Glutamatergic neuron (in vitro differentiated cells): ENCODE measurements around the gene TSGA10IP. TPM values are rescaled to one million over a fixed set of nuclear protein-coding genes. Genes with fewer than 3 reads are reported as not detected.

ENCODE experiments used
- DNase-seq: peaks from one replicate; pipeline ENCODE4 v3.0.0; 2022
- H3K27ac Mint-ChIP-seq: one replicate; pipeline ENCODE4 v1.8.0; 2020; ENCODE audit warnings: mild to moderate bottlenecking, mixed read lengths, inconsistent platforms; ENCODE audit not compliant: unreplicated experiment
- H3K27me3 Mint-ChIP-seq: one replicate; pipeline ENCODE4 v1.8.0; 2020; ENCODE audit warnings: mild to moderate bottlenecking, moderate library complexity, mixed read lengths, inconsistent platforms; ENCODE audit not compliant: unreplicated experiment
- H3K36me3 Mint-ChIP-seq: one replicate; pipeline ENCODE4 v1.8.0; 2020; ENCODE audit warnings: mild to moderate bottlenecking, mixed read lengths, inconsistent platforms; ENCODE audit not compliant: unreplicated experiment
- H3K4me1 Mint-ChIP-seq: one replicate; pipeline ENCODE4 v1.8.0; 2020; ENCODE audit warnings: mild to moderate bottlenecking, low read depth, mixed read lengths, inconsistent platforms; ENCODE audit not compliant: unreplicated experiment
- H3K4me3 Mint-ChIP-seq: one replicate; pipeline ENCODE4 v1.8.0; 2020; ENCODE audit warnings: mild to moderate bottlenecking, mixed read lengths, inconsistent platforms; ENCODE audit not compliant: unreplicated experiment
- H3K9me3 Mint-ChIP-seq: one replicate; pipeline ENCODE4 v1.8.0; 2020; ENCODE audit warnings: mild to moderate bottlenecking, moderate library complexity, mixed read lengths, inconsistent platforms; ENCODE audit not compliant: unreplicated experiment
- total RNA-seq: library from RNA; stranded (reverse); fragmentation: NEBNext Ultra II Directional; extraction: Animal tissue kit (Norgen Biotek cat#: 25700); gene quantifications from one replicate; pipeline ENCODE4 v1.2.1, GENCODE V29; 2021; ENCODE audit not compliant: unreplicated experiment
- TF ChIP-seq, protein P1 (sequence below): fragments of 200-600 bp; sonication (generic); IDR thresholded peaks from one replicate; pipeline ENCODE4 v1.5.0; 2021; ENCODE audit not compliant: partially characterized antibody, unreplicated experiment

The TSGA10IP gene
- total RNA-seq, 1 donor from 2014 or later, result not detected

DNA sequence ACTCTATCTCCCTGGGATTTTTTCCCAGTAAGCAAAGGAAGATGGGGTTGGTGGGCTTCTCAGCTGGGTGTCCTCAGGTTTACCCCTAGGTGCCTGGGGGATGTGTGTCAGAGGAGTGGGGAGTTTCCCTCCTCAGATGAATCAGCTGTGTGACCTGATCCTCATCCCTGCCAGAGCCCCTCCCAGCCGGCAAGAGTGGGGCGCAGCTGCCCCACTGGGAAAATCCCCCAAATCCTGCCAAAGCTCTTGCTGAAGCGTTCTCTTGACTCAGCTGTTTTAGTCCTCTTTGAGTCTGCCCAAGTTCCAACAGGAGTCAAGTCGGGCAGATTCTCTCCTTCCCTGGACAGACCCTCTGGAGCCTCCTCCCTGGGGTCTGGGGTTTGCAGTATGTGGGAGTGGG lies 32.4 kb upstream of the TSGA10IP start:
- Mint-ChIP-seq H3K9me3 (peaks cover 9% of the 10 kb centered on the region), H3K4me1 (peaks cover 10% of the 10 kb centered on the region), H3K36me3 (no peaks in the 10 kb centered on the region), H3K27ac (no peak overlapping the region), H3K27me3 (peaks cover 20% of the 10 kb centered on the region), H3K4me3 (no peak overlapping the region)
- TF ChIP-seq, protein P1, sequence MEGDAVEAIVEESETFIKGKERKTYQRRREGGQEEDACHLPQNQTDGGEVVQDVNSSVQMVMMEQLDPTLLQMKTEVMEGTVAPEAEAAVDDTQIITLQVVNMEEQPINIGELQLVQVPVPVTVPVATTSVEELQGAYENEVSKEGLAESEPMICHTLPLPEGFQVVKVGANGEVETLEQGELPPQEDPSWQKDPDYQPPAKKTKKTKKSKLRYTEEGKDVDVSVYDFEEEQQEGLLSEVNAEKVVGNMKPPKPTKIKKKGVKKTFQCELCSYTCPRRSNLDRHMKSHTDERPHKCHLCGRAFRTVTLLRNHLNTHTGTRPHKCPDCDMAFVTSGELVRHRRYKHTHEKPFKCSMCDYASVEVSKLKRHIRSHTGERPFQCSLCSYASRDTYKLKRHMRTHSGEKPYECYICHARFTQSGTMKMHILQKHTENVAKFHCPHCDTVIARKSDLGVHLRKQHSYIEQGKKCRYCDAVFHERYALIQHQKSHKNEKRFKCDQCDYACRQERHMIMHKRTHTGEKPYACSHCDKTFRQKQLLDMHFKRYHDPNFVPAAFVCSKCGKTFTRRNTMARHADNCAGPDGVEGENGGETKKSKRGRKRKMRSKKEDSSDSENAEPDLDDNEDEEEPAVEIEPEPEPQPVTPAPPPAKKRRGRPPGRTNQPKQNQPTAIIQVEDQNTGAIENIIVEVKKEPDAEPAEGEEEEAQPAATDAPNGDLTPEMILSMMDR, result no peak
- DNase-seq, result no peak

DNA sequence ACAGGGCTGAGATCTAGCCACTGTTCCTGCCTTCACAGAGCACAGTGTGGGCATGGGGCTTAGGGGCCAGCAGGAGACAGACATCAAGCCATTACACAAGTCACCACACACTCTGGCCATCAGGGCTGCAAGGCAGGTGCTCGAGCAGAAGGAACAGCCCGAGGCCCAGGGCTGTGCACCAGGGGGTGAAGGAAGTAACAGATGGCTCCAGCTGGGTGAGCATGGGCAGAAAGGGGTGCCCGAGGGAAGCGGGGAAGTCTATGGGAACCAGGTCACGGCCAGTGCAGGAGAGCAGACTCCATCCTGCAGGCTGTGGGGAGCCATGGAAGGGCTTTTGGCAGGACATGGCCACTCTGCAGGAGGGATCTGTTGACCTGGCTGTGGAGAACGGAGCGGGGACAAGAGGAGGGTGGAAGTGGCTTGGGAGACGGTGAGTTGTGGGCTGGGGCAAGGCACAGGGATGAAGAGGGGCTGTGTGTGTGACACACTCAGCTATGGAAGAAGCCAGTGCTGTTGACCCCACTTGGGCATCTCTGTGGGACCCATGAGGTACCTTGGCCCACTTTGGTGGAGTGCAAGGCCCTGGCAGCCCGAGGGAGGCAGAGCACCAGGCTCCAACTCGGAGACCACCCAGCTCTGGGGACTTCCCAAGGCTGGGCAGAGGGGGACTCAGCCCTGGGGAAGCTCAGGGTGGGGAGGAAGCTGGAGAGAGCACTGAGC lies 30.0 kb upstream of the TSGA10IP start:
- H3K4me3 Mint-ChIP-seq, result peak overlapping the region; percentile 77
- H3K4me1 Mint-ChIP-seq, result peaks cover 10% of the 10 kb centered on the region
- peak; percentile 51 for DNase-seq
- TF ChIP-seq, protein P1, result no peak
- H3K36me3 Mint-ChIP-seq, result no peaks in the 10 kb centered on the region
- H3K27ac Mint-ChIP-seq, result peak overlapping the region; percentile 84
- H3K27me3 Mint-ChIP-seq, result peaks cover 20% of the 10 kb centered on the region
- H3K9me3 Mint-ChIP-seq, result peaks cover 11% of the 10 kb centered on the region

DNA sequence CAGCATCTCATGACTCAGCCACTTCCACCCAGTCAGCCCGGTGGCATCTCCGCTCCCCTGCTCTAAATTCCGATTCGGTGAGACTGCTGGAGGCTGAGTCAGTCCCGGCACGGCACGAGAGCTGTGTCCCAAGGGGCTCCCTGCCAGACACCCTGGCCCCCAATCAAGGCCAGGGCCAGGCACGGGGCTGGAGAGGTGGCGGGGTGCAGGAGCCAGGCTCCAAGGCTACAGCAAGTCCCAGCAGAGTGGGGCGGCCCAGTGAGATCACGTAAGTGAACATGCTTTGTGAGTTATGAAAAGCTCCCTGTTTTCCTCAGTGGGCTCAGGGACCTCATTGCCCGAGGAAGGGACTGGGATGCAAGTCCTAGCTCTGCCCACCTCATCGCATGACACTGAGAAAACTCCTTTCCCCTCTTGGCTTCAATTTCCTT lies 29.4 kb upstream of the TSGA10IP start:
- DNase-seq, result no peak
- peaks cover 20% of the 10 kb centered on the region for H3K27me3 Mint-ChIP-seq
- H3K4me3 Mint-ChIP-seq, result no peak overlapping the region
- TF ChIP-seq, protein P1, result no peak
- H3K9me3 Mint-ChIP-seq, result peaks cover 14% of the 10 kb centered on the region
- no peaks in the 10 kb centered on the region for H3K36me3 Mint-ChIP-seq
- H3K4me1 Mint-ChIP-seq, result peaks cover 10% of the 10 kb centered on the region
- no peak overlapping the region for H3K27ac Mint-ChIP-seq

DNA sequence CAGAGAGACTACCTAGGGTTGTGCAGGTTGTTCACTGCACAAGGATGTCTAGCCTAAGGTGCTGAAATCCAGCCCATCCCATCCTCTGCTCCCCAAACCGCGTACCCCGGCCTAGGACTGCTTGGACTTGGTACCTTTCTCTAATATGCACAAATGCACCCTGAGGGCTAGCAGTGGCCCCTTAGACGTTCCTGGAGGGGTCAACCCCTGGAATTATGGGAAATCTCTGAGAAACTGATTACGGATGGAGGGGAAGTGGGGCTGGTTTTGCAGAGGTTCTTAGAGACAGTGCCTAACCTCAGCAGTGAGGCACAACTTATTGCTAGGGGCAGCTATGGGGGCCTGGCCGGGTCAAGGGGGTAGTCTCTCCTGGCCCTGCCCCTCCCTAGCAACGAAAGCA lies 28.9 kb upstream of the TSGA10IP start:
- Mint-ChIP-seq H3K27ac (no peak overlapping the region), H3K4me1 (peaks cover 10% of the 10 kb centered on the region), H3K36me3 (no peaks in the 10 kb centered on the region), H3K27me3 (peaks cover 18% of the 10 kb centered on the region), H3K4me3 (peak overlapping the region; percentile 49), H3K9me3 (peaks cover 14% of the 10 kb centered on the region)
- TF ChIP-seq, protein P1, result no peak
- no peak for DNase-seq

DNA sequence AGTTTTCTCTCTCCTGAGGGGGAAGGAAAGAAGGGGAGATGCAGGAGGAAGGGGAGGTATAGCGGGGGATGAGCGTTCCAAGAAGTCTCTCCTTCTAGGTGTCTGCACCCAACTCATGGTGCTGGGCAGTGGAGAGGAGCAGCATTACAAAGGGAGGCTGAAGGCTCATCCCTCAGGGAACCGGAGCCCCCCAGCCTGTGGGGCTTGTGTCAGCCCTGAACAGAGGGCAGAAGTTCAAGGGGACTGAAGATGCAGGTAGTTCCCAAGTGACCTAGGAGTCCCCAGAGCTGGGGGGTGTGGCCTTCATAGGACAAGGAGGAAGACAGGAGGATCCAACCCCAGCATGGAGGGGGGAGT lies 28.2 kb upstream of the TSGA10IP start:
- Mint-ChIP-seq H3K9me3 (peaks cover 14% of the 10 kb centered on the region), H3K36me3 (no peaks in the 10 kb centered on the region), H3K27ac (no peak overlapping the region), H3K4me3 (peak overlapping the region; percentile 49), H3K27me3 (peaks cover 18% of the 10 kb centered on the region), H3K4me1 (peaks cover 10% of the 10 kb centered on the region)
- no peak for DNase-seq
- TF ChIP-seq, protein P1, result no peak
